Measurements from ENCODE around the gene IGF1R.

Gene IGF1R

DNA sequence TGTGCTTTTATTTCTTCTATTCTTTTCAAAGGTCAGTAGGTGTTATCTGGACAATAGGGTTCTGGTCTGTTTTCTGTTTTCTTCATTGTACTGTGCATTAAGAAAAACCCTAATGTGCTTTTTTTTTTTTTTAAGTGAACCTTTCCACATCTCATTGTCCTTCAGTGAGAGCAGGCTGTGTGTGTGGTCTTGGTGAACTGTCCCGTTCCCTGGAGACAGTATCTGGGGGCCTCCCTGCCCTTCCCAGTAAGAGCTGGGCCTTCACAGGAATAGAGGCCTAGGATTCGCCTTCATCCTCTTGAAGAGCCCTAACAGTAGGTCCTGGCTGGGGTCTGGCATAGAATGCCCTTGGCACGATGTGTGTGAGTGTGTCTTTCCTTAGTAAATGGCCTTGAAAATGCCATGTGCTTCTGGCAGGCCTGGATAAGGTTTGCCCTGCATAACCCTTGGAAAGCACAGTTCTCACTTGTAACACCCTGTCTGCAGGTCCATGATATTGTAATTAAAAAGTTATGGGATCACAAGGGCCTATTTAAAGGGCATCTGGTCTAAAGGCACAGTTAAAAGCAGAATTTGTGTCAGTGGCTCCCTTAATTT lies 81.2 kb downstream of the IGF1R start:
- ChIA-PET CTCF (no interaction called here), POLR2A (no interaction called here)
- DNase-seq (ENCODE audit: extremely low spot score), result no peak
- TF ChIP-seq, protein P1, sequence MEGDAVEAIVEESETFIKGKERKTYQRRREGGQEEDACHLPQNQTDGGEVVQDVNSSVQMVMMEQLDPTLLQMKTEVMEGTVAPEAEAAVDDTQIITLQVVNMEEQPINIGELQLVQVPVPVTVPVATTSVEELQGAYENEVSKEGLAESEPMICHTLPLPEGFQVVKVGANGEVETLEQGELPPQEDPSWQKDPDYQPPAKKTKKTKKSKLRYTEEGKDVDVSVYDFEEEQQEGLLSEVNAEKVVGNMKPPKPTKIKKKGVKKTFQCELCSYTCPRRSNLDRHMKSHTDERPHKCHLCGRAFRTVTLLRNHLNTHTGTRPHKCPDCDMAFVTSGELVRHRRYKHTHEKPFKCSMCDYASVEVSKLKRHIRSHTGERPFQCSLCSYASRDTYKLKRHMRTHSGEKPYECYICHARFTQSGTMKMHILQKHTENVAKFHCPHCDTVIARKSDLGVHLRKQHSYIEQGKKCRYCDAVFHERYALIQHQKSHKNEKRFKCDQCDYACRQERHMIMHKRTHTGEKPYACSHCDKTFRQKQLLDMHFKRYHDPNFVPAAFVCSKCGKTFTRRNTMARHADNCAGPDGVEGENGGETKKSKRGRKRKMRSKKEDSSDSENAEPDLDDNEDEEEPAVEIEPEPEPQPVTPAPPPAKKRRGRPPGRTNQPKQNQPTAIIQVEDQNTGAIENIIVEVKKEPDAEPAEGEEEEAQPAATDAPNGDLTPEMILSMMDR (IDR thresholded peaks at IDR 0.05; ENCODE audit: control extremely low read depth, extremely low read depth, low read depth, missing control alignments), result no peak

DNA sequence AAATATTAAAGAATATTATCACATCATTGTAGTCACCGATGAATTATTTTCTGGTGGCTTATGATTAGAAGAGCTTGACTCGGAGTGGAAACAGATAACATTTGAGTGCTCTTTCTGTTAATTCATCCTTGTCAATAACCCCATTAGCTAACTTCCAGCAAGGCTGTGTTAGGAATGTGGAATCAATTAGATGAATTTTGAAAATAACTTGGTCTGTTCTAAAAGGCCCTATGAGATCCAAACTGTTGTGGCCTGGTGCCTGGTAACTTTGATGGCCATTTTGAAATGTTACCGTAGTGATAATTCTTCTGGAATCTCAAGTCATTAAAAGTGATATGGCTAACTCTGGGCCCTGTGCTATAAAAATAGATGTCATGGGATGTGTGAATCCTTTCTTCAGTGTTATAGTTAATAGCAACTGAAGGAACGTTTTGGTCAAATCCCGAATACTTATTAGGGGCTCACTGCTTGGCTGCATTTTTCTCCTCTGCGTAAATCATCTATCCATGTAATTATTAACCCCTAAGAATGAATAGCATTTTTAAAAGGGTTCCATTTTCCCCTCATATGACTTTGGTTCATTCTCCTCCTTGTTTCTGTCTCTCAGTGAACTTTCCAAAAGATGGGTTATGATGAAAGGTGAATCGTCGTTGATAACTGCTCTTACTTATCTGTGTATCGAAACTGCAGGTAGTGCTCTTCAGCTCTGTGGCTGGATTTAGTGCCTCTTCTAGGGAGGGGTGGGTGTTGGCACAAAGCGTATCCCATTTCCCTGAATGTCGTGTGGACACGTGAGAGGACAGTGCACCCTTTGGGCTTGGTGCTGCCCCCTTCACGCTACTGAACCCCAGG lies 82.7 kb downstream of the IGF1R start:
- CTCF ChIA-PET, result no interaction called here

DNA sequence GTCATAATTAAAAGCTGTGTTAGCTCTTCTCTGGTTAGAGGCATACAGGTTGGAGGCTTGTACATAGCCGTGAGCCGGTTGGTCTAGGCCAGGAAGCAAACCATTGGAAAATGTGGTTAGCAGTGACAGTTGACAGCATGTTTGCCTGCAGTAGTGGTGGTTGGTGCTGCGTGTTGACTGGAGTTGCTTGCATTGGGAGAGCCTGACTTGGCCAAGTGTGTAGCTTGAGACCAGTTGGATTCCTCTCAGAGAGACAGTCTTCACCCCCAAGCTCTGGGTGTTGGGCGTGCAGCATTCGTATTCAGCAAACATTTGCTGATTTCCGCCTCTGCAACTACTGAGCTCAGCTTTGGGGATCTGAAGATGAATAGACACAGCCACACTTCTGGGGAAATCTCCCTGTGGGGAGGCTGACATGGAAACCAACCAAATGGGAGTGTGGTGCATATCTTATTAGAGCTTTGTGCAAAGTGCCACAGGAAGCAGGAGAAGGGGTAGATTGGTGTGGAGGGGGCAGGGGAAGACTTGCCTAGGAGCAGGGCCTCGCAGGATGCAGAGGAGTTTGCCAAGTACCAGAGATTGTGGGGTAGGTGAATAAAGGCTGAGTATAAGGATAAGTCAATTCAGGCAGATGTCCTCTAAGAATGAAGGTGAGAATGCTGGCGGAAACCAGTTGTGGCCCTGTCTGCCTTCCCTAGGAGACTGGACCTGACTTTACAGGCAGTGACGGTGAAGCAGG lies 83.5 kb downstream of the IGF1R start:
- ChIA-PET POLR2A (no interaction called here), CTCF (no interaction called here)
- no peak for DNase-seq (ENCODE audit: extremely low spot score)
- TF ChIP-seq, protein P1 (IDR thresholded peaks at IDR 0.05; ENCODE audit: control extremely low read depth, extremely low read depth, low read depth, missing control alignments), result no peak

More for the DNA sequence above, 82.7 kb downstream of the IGF1R start:
- no peak for DNase-seq (ENCODE audit: extremely low spot score)
- TF ChIP-seq, protein P1 (IDR thresholded peaks at IDR 0.05; ENCODE audit: control extremely low read depth, extremely low read depth, low read depth, missing control alignments), result no peak
- POLR2A ChIA-PET, result no interaction called here

DNA sequence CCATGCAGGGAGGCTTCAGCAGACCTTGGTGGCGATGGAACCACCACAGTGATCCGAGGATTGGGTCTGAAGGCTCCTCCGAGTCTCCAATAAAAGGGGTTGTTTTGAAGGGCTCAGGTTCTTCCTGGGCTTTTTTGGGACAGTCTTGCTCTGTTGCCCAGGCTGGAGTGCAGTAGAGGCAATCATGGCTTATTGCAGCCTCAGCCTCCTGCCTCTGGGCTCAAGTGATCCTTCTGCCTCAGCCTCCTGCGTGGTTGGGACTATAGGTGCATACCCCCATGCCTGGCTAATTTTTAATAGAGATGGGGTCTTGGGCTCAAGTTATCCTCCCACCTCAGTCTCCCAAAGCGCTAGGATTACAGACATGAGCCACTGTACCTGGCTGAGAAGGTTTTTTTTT lies 84.8 kb downstream of the IGF1R start:
- DNase-seq (ENCODE audit: extremely low spot score), result no peak
- TF ChIP-seq, protein P1 (IDR thresholded peaks at IDR 0.05; ENCODE audit: control extremely low read depth, extremely low read depth, low read depth, missing control alignments), result no peak
- CTCF ChIA-PET, result interaction anchor here (1.0 kb wide), 1 partner anchor 46 kb away, joined by 3 read pairs; no protein-coding TSS in a partner anchor
- POLR2A ChIA-PET, result no interaction called here

DNA sequence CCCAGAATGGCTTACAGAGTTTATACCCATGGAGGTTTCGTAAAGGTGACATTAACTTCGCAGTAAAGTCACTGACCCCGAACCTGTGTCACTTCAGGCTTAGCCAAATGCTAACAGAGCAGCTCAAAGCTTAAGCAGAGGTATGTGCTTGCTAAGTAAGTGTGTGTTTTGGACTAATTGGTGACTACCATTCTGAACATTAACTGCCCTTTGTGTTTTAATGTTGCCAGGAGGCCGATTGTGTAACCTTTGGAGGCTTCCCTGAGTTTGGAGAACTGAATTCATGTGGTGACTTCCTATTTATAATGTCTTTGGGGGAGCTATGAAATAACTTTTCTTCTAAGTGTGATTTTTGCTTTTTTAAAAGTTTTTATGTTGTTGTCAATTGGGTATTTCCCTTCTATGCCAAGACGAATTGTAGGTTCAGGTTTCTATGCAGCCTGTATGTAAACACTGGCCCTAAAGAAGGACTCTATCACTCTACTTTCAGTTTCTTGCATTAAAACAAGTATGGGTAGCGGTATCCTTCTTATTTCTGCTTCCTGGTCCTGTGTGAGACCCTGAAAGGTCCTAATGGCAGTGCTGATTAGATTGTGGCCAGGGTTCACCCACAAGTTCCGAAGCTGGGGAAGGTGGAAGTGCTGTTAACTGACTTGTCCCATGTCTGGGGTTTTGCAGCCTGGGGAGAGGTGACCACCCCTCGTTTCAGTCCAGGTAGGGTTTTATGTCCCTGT lies 86.3 kb downstream of the IGF1R start:
- ChIA-PET POLR2A (no interaction called here), CTCF (no interaction called here)
- TF ChIP-seq, protein P1 (IDR thresholded peaks at IDR 0.05; ENCODE audit: control extremely low read depth, extremely low read depth, low read depth, missing control alignments), result no peak
- no peak for DNase-seq (ENCODE audit: extremely low spot score)

DNA sequence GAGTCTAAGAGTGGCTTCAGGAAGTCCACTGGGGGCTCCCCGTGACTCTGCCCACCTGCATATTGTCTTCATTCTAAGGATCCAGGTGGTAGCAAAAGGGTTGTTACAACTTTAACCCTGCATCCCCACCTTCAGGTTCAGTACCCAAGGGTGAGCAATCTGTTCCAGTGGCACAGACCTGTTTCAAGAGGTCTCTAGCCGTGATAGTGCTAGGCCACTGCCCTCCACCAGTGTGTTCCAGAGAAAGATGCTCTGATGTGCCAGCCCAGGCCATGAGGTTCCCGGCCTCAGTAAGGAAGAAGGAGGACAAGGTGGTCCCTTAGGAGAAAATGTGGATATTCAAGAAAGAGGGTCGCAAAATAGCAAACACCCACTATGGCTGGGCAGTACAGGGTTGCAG lies 87.0 kb downstream of the IGF1R start:
- ChIA-PET POLR2A (no interaction called here), CTCF (interaction anchor here (1.2 kb wide), 1 partner anchor 45 kb away, joined by 4 read pairs; no protein-coding TSS in a partner anchor)
- TF ChIP-seq, protein P1 (IDR thresholded peaks at IDR 0.05; ENCODE audit: control extremely low read depth, extremely low read depth, low read depth, missing control alignments), result no peak
- no peak for DNase-seq (ENCODE audit: extremely low spot score)

All from GM10248 (cell line).